Measurements from ENCODE around the gene P2RX7. TPM values are rescaled to one million over a fixed set of nuclear protein-coding genes. Genes with fewer than 3 reads are reported as not detected.
A peak's percentile ranks its signal among the peaks of the same experiment; 100 is the strongest.
"Not testable (repeated sequence)": the region's sequence is repeated elsewhere in the genome, so short reads cannot be mapped to it uniquely, and the experiment has no call there.

Gene P2RX7
- total RNA-seq, 1 donor from 2014 or later: 0.40 TPM

DNA sequence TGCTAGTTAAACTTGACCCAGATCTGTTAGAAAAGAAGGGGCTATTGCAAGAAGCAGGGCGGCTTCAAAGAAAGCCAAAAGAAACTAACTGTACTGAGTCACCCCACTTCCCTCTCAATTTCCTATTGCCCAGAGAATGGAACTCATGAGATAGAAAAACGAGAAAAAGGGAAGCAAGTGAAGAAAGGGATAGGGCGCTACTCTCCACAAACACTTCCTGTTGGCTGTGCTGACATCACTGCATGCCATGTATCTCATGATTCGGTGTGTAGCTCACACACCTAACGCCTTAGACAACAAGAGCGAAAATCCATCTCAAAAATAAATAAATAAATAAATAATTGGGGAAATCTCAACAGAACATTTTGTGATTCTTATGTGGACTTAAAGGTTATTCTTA, 64.2 kb downstream of the P2RX7 start:
- TF ChIP-seq, protein P1, sequence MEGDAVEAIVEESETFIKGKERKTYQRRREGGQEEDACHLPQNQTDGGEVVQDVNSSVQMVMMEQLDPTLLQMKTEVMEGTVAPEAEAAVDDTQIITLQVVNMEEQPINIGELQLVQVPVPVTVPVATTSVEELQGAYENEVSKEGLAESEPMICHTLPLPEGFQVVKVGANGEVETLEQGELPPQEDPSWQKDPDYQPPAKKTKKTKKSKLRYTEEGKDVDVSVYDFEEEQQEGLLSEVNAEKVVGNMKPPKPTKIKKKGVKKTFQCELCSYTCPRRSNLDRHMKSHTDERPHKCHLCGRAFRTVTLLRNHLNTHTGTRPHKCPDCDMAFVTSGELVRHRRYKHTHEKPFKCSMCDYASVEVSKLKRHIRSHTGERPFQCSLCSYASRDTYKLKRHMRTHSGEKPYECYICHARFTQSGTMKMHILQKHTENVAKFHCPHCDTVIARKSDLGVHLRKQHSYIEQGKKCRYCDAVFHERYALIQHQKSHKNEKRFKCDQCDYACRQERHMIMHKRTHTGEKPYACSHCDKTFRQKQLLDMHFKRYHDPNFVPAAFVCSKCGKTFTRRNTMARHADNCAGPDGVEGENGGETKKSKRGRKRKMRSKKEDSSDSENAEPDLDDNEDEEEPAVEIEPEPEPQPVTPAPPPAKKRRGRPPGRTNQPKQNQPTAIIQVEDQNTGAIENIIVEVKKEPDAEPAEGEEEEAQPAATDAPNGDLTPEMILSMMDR (IDR thresholded peaks at IDR 0.05; ENCODE audit: unreplicated experiment): no peak
- H3K27me3 Mint-ChIP-seq (ENCODE audit: low read depth): no peaks in the 10 kb centered on the region
- DNase-seq (ENCODE audit: low spot score in 2 of 2, unreplicated experiment in 2 of 2): no peak
- no peak overlapping the region for H3K4me3 Mint-ChIP-seq
- no peaks in the 10 kb centered on the region for H3K36me3 Mint-ChIP-seq
- no peak overlapping the region for H3K27ac Mint-ChIP-seq
- H3K4me1 Mint-ChIP-seq: no peaks in the 10 kb centered on the region
- no peaks in the 10 kb centered on the region for H3K9me3 Mint-ChIP-seq

DNA sequence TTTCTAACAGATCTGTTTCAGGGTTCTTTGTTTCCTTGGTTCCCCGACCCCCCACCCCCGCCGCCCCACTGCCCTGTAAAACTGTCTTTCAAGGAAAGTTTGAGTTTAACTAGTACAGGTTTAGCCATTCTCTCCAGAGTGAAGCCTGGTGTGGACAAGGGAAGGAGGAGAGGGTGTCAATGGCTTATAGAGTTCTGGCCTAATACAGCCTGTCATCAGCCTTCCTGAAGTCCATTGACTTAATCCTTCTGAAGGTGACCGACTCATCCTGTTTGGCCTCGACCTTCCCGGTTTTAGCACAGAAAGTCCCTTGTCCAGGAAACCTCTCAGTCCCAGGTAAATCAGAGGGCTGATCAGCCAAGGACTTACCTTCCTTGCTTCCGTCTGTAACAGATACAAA, 66.3 kb downstream of the P2RX7 start:
- DNase-seq (ENCODE audit: low spot score in 2 of 2, unreplicated experiment in 2 of 2): no peak
- Mint-ChIP-seq H3K27me3 (ENCODE audit: low read depth) (no peaks in the 10 kb centered on the region), H3K4me3 (no peak overlapping the region), H3K27ac (no peak overlapping the region), H3K4me1 (no peaks in the 10 kb centered on the region), H3K36me3 (no peaks in the 10 kb centered on the region), H3K9me3 (no peaks in the 10 kb centered on the region)
- TF ChIP-seq, protein P1 (IDR thresholded peaks at IDR 0.05; ENCODE audit: unreplicated experiment): no peak

DNA sequence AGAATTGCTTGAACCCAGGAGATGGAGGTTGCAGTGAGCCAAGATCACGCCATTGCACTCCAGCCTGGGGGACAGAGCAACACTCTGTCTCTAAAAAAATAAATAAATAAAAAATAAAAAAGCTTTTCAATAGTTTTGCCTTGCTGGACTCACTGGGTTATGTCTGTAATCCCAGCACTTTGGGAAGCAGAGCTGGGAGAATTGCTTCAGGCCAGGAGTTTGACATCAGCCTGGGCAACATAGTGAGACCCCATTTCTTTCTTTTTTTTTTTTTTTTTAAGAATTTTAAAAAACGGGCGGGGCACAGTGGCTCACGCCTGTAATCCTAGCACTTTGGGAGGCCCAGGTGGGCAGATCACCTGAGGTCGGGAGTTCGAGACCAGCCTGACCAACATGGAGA, 68.5 kb downstream of the P2RX7 start:
- not testable (repeated sequence) for H3K9me3 Mint-ChIP-seq; H3K27me3 Mint-ChIP-seq (ENCODE audit: low read depth); H3K27ac Mint-ChIP-seq; H3K36me3 Mint-ChIP-seq; H3K4me3 Mint-ChIP-seq; H3K4me1 Mint-ChIP-seq; DNase-seq (ENCODE audit: low spot score in 2 of 2, unreplicated experiment in 2 of 2)

DNA sequence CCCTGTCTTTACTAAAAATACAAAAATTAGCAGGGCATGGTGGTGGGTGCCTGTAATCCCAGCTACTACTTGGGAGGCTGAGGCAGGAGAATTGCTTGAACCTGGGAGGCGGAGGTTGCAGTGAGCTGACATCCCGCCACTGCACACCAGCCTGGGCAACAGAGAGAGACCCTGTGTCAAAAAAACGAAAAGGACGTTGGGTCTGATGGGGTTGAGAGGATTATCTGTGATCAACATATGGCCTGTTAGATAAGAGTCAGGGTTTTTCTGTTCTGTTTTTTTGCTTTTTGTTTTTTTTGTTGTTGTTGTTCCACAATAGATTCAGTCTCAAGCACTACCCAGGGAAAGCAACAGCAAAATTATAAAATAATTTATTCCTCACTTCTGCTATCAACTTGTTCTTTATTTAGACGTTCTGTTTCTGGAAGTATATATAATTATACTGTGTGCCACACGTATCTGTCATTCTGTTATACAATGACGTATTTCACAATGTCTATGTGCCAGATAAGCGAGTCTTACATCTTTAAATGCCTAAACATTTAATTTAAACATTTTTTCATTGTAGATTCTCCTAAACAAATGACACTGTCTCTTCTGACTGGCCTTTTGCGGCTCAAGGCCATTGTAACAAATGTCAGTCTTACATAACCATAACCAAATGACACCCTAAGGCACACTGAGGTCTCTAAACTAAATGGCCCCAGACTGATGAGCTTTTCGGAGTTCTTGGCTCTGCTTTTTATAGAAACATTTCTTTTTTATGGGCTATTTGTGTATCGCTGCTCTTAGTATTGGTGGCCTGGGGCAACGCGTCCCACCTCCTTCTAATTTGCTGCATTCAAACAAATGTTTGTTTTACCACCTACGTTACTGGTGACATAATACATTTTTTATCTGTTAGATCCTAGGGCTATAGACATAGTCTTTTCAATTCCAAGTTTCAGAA, 70.0 kb downstream of the P2RX7 start:
- H3K4me1 Mint-ChIP-seq: no peaks in the 10 kb centered on the region
- no peaks in the 10 kb centered on the region for H3K9me3 Mint-ChIP-seq
- no peak overlapping the region for H3K4me3 Mint-ChIP-seq
- DNase-seq (ENCODE audit: low spot score in 2 of 2, unreplicated experiment in 2 of 2): no peak
- H3K36me3 Mint-ChIP-seq: no peaks in the 10 kb centered on the region
- H3K27me3 Mint-ChIP-seq (ENCODE audit: low read depth): no peaks in the 10 kb centered on the region
- TF ChIP-seq, protein P1 (IDR thresholded peaks at IDR 0.05; ENCODE audit: unreplicated experiment): no peak
- H3K27ac Mint-ChIP-seq: no peak overlapping the region

DNA sequence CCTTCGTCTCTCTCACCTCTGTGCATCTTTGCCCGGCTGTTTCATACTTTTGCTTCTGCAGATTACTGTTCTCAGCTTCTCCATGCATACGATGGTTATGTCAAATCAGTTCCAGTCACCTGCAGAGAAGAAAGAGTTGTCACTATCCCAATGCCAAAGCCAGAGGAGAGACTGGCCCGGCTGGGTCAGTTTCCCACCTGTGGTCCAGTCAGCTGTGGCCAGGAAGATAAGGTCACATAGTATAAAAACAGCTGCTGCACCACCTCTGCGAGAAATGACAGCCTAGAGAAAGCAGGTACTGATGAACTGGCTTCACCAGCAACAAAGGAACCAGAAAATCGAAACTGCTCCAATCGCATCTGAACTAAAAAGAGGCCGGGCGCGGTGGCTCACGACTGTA, 70.8 kb downstream of the P2RX7 start:
- no peaks in the 10 kb centered on the region for H3K27me3 Mint-ChIP-seq (ENCODE audit: low read depth)
- no peak for DNase-seq (ENCODE audit: low spot score in 2 of 2, unreplicated experiment in 2 of 2)
- H3K27ac Mint-ChIP-seq: no peak overlapping the region
- no peaks in the 10 kb centered on the region for H3K9me3 Mint-ChIP-seq
- H3K4me3 Mint-ChIP-seq: no peak overlapping the region
- no peaks in the 10 kb centered on the region for H3K4me1 Mint-ChIP-seq
- H3K36me3 Mint-ChIP-seq: no peaks in the 10 kb centered on the region
- TF ChIP-seq, protein P1 (IDR thresholded peaks at IDR 0.05; ENCODE audit: unreplicated experiment): no peak

DNA sequence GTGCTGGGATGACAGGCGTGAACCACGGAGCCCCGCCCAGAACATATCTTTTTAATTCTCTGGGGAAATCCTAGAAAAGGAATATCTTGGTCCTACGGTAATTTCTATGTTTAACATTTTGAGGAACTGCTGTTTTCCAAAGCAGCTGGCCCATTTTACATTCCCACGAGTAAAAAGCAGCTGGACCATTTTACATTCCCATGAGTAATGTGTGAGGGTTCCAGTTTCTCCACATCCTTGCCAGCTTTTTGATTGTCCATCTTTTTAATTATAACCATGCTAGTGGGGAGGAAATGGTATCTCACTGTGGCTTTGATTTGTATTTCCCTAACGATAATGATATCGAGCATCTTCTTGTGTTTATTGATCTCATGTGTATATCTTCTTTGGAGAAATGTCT, 72.8 kb downstream of the P2RX7 start:
- Mint-ChIP-seq H3K27me3 (ENCODE audit: low read depth) (no peaks in the 10 kb centered on the region), H3K27ac (no peak overlapping the region), H3K9me3 (no peaks in the 10 kb centered on the region), H3K36me3 (no peaks in the 10 kb centered on the region), H3K4me1 (peaks cover under 1% of the 10 kb centered on the region), H3K4me3 (no peak overlapping the region)
- TF ChIP-seq, protein P1 (IDR thresholded peaks at IDR 0.05; ENCODE audit: unreplicated experiment): no peak
- DNase-seq (ENCODE audit: low spot score in 2 of 2, unreplicated experiment in 2 of 2): no peak

DNA sequence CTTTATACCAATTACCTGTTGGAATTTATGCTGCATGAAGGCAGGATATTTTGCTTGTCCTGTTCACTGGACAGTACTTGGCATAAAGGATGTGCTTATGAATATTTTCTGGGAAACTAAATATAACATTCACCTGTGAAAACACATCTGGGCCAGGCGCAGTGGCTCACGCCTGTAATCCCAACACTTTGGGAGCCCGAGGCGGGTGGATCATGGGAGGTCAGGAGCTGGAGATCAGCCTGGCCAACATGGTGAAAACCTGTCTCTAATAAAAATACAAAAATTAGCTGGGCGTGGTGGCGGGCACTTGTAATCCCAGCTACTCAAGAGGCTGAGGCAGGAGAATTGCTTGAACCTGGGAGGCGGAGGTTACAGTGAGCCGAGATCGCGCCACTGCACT, 75.9 kb downstream of the P2RX7 start:
- DNase-seq (ENCODE audit: low spot score in 2 of 2, unreplicated experiment in 2 of 2); H3K9me3 Mint-ChIP-seq; H3K36me3 Mint-ChIP-seq; H3K4me1 Mint-ChIP-seq; H3K27me3 Mint-ChIP-seq (ENCODE audit: low read depth): not testable (repeated sequence)
- Mint-ChIP-seq H3K4me3 (peak overlapping the region; percentile 56), H3K27ac (peak overlapping the region; percentile 25)
